NCI-H2081 treated with DMSO at 0.1 percent for 48 hours (cell line): ENCODE data around the gene CHN1.
A peak's percentile ranks its signal among the peaks of the same experiment; 100 is the strongest.

Source experiments
- DNase-seq: peaks from one replicate; lab custom pipeline; 2025; lab: John Stamatoyannopoulos, UW

Gene CHN1, protein sequence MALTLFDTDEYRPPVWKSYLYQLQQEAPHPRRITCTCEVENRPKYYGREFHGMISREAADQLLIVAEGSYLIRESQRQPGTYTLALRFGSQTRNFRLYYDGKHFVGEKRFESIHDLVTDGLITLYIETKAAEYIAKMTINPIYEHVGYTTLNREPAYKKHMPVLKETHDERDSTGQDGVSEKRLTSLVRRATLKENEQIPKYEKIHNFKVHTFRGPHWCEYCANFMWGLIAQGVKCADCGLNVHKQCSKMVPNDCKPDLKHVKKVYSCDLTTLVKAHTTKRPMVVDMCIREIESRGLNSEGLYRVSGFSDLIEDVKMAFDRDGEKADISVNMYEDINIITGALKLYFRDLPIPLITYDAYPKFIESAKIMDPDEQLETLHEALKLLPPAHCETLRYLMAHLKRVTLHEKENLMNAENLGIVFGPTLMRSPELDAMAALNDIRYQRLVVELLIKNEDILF

DNA sequence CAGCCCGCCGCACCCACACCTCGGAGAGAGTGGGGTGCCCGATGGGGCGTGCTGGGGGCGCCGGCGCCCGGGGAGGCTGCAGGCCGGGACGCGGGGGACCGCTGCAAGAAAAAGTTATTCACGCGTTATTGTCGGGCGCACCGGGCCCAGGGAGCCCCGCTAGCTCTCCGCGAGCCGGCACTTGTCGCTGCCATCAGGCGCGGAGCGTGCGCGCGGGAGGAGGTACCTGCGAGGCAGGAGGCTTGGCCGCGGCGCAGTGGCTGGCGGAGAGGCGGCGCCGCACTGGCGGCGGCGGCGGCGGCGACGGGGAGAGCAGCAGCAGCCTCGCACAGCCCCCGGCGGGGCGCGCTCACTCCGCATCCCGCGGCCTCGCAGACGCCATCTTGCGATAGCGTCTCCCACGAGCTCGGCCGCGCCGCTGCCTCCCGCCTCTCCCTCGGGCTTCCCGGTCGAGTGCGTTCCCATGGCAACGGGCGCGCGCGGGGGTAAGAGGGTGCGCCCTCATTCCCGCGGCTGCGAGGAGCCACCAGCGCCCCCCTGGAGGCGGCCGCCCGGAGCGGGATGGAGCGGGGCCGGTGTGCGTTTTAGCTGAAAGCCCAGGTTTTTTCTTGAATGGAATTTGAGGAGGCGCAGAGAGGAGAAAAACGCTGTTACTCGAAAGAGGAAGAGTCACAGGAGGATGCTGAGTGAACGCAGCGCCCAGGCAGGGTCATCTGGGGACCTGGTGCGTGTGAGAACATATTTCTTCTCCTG is at the start of gene CHN1:
Gene CHN1 (minus strand): TSS at position 402 of the 753 bp plus-strand sequence. CDS start 469 bp downstream, outside the sequence.
- peak; percentile 51 for DNase-seq

DNA sequence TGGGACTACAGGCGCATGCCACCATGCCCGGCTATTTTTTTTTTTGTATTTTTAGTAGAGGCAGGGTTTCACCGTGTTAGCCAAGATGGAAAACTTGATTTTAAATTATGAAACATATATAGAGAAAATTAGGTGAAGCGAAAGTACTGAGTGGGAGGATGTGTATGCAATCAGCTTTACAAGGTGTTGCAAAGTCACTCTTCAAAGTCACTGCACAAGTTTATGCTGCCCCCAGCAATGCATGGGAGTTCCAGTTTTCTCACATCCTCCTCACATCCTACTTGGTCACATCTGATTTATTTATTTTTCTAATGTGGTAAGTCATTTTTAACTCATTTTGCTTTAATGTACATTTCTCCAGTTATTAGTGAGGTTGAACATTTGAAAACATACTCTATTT is 49.2 kb upstream of the CHN1 start:
- DNase-seq = no peak

DNA sequence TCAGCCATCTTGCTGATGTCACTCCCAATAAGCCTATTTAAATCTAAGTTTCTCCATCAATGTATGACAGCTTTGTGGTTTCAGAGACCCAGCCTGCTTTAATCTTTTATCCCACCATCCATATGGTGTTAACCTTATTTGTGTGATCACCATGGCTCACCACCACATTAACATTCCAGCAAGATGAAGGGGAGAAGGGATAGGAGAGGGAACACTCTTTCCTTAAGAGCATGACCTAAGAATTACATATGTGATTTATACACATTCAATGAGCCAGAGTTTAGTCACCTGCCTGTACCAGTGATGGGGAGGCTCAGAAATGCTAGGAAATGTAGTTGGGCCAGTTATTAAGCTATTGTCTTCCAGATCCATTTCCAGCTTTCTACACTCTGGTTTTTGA is 44.5 kb upstream of the CHN1 start:
- DNase-seq = no peak

DNA sequence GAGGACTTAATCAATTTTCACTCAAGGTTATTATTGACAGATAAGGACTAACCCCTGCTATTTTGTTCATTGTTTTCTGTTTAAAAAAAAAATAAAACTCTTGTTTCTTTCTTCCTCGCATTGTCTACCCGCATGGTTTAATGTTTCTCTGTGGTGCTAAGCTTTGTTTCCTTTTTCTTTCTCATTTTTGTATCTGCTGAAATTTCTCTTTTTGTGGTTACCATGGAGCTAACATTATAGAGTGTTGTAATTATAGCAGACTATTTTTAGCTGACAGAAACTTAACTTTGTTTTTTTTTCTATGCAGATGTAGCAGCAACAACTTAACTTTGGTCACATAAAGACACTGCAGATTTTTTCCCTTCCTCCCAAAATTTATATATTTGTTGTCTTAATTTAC is 43.1 kb upstream of the CHN1 start:
- DNase-seq = no peak

DNA sequence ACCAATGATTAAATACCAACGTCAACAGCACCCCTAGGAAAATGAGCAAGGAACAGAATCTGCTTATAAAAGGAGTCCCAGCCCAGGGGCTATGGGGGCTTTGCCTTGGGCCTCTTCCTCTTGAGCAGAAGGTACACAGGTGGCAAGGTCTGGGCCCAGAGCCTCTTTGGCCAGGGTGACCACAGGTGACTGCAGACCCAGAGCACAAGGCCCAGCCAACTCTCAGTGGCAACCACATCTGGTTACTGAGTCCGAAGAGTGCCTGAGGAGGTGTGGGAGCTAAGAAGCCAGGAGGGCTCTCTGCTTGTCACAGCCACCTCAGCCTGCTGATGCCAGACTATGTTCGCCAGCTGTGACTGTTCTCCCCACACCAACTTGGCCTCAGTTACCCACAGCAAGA is 34.3 kb upstream of the CHN1 start:
- DNase-seq = no peak

DNA sequence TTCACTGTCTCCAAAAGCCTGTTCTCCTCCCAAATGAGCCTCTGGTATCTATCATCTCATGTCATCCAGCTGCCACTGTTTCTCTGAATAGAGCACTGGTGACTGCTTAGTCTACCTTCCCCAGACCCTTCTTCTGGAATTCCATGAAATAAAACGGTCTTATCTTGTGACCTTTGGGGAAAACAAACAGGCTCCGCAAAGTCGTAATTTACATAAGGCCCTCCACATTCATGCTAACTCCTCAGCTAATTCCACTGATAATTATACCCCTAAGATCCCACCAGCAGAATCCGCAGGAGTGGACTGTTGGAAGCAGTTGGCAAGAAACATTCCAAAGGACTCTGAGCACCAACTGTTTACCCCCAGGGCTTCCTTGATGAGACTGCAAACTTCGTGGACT is 33.9 kb upstream of the CHN1 start:
- no peak for DNase-seq

DNA sequence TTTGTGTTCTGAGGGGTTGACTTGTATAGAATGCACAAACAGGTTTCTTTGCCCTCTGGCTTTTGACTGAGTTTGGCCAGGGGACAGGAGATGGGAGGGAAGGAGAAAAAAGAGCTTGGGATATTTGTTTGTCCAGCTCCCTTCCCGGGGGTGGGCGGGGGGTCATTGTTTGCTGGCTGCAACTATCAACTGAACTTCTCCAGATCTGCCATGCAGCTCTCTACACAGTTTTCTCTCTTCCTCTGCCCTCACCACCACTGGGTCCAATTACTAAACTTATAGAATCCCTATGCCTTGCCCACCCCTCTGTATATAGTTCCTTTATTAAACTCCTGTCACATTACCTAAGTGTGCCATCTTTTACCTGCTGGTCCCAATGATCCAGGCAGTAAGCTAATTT is 32.8 kb upstream of the CHN1 start:
- DNase-seq = no peak

DNA sequence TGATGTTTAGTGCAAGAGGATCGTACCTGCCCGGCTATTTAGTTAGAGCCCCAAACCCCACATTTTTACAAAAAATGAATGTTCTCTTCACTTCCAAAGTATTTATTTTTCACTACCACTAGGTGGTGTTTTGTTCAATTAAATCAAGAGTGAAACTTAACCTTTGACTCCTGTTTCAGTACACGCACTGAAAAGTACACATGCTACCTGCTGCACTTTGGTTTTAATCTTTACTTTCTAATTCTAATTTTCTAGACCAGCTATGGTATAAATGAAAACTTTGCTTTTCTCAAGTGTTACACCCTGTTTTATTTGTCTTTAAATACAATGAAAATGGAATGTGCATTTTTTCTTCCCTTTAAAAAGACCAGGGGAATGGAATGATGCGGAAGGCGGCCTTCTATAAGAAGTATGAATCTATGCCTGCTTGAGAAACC is 31.4 kb upstream of the CHN1 start:
- DNase-seq = no peak

DNA sequence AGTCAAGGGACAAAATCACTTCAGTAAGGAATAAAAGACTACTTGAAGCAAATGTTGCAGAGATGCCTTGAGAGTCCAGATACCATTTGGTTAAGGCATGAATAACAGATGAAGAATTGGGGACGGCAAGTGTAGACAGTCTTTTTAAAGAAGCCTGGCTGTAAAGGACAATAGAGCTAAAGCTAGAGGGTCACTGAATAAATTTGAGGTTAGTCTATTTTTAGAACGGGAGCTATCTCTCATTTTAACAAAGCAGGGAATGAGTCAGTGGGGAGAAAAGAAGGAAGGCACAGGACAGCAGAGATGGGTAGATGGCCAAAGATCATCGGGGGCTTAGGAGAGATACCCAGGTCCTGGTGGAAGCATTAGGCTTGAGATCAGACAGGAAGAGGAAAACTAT is 30.6 kb upstream of the CHN1 start:
- DNase-seq = no peak

DNA sequence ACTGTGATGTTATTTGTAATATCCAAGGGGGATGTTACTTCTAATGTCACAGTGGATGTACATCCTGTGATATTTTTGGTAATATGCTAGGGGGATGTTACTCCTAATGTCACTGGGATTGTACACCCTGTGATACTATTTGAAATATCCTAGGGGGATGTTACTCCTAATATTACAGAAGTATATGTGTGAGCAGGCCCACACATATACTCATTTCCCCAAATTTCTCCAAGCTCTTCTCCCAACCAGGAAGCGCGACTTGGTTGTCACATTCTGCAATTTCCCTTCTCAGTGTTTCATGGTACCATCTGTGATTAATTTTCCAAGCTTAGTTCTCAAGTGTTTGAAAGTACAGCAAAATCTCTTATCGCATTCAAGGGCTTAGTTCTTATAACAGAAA is 29.5 kb upstream of the CHN1 start:
- DNase-seq = no peak

DNA sequence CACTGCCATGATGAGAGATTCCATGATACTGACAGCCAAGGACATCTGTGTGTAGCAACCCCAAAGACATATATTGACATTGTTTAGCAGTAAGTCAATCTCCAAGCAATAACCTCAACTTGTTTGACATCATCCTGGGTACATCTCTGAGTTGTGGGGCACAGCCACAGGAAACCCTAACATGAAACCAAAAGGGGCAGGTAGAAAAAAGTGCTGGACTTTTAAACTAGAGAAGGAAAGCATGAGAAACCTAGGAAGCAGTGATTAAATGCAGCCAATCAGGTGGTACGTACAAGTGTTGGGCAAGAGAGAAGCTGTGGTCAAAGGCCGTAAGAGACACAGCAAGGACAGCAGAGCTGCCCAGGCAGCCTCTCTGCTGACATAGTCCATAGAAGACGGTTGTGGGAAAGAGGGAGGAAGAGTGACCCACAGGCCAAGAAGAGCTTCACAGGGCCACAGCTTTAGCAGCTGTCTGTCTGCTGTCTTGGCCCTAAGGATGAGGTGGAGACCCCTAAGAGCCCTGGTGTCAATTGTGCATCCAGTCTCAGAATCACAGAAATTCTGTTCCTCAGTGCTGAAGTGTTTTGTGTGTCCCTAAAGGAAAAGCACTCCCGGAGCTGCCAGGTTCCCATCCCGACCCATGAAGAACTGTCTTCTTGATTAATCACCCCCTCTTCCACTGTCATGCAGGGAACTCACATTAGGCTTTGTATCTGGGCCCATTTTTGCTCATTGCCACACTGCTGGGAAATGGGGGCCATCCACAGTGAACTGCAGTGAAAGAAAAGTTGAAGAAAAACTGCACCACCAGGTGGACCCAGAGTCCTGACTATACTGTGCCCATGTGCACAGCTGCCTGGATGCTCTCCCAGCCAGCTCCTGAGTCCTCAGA is 25.4 kb upstream of the CHN1 start:
- DNase-seq = no peak

DNA sequence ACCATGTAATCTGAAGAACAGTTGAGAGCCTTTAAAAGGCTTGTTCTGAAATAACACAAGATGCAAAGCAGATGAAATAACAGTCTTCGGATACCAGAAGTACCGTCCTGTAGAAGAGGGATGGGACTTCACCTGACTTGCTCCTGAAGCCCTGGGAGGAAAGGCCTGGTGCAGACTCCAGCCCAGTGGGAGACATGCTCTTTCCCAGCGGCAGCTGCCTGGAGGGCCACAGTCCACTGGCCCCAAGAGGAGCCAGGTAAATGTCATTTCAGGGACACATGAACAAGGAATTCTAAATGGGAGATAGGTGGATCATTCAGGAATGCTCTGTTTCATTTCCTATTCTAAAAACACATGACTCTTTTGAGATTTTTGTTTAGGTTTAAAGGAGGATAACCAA is 22.6 kb upstream of the CHN1 start:
- no peak for DNase-seq

DNA sequence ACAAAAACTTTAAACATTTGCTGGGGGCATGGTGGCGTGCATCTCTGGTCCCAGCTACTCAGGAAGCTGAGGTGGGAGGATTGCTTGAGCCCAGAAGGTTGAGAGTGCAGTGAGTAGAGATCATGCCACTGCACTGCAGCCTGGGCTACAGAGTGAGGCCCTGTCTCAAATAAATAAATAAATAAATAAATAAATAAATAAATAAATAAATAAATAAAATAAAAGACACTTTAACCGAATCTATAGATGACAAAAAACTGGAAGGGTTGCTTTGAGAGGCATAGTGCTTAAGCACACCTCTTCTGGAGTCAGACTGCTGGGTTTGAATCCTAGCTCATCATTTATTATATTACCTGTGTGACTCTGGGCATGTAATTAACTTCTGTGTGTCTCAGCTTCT is 21.2 kb upstream of the CHN1 start:
- DNase-seq = no peak

DNA sequence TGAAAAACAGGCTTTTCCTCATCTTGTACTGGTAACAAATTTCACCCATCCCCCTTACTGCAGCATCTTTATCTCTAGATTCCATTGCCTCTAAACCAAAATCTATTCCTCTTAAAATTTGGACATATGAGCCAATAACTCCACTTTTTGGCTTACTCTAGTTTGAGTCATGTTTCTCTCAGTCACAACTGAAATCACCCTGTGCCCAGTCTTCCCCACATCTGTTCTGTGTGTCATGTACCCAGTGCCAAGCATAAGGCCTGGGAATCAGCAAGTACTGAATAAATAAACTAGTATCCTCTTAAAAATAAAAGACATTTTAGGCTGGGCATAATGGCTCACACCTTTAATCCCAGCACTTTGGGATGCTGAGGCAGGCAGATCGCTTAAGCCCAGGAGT is 20.8 kb upstream of the CHN1 start:
- no peak for DNase-seq

DNA sequence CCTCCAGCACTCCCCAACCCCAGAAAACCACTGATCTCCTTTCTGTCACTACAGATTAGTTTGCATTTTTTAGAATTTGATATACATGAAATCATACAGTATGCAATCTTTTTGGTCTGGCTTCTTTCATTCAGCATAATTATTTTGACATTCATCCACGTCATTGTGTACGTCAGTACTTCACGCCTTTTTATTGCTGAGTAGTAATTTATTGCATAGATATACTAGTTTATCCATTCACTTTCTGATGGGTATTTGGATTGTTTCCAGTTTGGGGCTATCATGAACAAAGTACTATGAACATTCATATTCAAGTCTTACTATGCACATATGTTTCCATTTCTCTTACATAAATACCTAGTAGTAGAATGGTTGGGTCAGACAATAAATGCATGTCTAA is 20.1 kb upstream of the CHN1 start:
- DNase-seq = no peak

DNA sequence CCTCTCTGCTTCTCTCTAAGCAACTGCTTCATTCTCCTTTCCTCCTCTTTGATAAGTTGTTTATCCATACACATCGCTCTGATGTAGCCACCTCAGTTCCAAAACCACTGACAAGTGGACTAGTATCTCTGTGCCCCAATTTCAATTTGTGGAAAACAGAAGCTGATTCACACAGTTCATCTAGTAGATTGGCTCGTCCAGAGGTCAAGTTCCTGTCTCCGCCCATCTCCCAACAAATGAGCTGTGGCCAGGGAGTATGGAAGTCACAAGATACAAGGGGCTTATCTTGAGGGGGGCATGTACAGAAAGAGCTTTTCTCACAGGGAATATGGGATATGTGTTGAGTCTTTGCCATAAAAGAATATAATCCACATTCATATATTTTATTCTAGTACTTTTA is 17.7 kb upstream of the CHN1 start:
- DNase-seq = no peak

DNA sequence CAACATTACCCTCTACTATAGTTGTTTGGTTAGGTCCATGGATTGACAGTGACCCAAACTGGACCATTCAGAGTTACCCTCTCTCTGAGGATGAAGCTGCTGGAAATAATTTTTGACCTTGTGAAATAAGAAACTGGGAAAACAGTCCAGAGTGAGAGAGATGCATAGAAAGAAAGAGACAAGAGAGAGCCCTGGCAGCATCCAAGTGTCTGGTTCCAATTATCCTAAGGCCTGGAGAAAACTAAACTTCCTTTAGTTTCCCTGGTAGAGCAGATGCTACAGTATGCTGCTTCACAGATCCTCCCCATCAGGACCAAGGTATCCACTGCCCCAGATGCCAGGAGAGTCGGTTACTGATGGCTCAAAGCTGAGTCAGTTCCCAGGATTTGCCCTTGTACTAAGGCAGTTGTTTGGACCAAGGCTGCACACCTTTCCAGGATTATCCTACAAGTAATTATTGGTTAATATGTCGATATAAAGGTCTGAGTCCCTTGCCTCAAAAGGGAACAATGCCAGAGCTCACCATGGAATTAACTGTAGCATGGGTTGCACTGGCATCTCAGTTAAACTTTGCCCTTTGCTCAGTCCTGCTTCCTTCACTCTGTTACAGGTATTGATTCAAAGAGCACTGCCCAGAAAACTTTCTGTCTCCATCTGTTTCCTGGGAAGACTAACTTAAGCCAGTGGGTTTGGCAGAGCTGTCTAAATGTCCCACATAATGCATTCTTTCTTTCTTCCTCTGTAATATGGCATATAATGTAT is 14.6 kb upstream of the CHN1 start:
- no peak for DNase-seq

DNA sequence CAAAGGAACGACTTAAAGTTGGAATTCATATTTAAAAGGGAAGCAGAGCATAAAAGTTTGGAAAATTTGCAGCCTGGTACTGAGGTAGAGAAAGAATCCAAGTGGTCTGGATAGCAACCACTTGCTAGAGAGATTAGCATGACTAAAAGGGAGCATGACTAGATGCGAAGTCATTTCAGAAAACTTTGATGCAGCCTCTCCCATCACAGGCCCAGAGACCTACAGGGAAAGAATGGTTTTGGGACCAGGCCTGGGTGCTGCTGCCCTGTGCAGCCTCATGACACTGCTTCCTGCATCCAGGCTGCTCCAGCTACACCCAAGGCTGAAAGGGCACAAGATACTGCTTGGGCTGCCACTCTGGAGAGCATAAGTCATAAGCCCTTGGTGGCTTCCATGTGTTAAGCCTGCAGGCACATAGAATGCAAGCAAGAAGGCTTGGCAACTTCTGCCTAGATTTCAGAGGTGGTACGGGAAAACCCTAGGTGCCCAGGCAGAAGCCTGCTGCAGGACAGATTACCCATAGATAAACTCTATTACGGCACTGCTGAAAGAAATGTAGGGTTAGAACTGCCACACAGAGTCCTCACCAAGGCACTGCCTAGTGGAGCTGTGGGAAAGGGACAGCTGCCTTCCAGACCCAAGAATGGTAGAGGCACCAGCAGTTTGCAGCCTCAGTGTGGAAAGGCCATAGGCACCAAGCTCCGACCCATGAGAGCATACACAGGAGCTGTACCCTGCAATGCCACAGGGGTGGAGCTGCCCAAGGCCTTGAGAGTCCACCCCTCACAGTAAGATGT is 12.6 kb upstream of the CHN1 start:
- DNase-seq = no peak

DNA sequence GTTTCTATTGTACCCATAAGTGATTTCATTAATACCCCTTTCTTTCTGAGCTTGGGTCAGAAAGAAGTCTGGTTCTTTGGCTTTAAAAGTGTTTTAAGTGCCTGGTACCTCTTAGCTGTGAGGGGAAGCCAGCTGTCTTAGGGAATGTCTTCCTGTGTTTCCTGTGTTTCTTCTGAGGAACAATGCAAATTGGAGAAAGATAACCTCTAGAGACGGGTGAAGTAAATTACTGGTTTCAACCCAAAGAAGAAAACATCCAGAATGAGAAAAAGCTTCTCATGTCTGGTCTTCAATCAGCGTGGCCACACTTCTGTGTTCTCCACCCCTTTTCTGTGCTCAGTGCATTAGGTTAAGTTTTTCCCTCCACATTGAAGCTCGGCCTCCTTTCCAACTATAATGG is 10.2 kb upstream of the CHN1 start:
- no peak for DNase-seq

DNA sequence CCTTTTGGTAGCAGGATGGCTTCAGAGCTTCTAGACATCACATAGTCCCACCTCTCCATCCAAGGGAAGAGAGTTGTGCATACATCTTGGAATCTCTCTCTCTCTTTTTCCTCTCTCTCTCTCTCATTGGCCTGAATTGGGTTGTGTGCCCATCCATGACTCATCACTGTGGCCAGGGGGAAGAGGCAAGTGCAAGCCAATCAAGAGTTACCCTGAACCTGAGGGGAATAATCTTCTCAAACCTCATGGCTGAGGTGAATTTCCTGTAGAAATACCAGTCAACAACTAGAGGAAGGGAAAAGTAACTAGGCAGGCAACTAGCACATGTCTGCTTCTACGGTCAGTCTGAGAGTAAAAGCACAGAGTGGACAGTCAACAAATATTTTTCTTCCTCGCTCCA is 7.3 kb upstream of the CHN1 start:
- no peak for DNase-seq

DNA sequence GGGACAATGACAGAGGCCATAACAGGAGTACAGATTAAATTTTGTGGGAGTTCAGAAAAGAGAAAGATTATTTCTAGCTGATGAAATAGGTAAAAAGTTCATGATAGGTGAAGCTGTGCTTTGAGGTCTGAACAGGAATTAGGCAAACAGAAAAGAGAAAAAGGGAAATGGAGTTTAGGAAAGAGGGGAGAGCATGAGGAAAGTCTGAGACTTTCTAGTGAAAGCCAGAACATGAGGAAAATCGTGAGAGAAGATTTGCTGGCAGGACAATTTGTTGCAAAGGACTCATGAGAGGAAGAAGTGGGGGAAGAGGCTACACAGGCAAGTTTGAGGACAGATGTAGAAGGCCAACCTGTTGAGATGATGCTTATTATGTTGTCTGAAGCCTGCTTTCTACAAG is 6.3 kb upstream of the CHN1 start:
- DNase-seq = no peak
